ENCODE measurements around the gene PRR35. TPM values are rescaled to one million over a fixed set of nuclear protein-coding genes. Genes with fewer than 3 reads are reported as not detected.
"Not testable (repeated sequence)": the region's sequence is repeated elsewhere in the genome, so short reads cannot be mapped to it uniquely, and the experiment has no call there.

PRR35 gene
- polyA plus RNA-seq, 1 donor = not detected

GRCh38 chr16:591892-592517 is 31.8 kb downstream of the PRR35 start:
- H3K4me3 ChIP-seq (ENCODE audit: low read length) = no peak overlapping the region
- peaks cover 47% of the 10 kb centered on the region for H3K4me1 ChIP-seq (ENCODE audit: control insufficient read depth, insufficient read depth, low read length)
- H3K27me3 ChIP-seq (ENCODE audit: control insufficient read depth, insufficient read depth, low read length) = no peaks in the 10 kb centered on the region
- peaks cover 10% of the 10 kb centered on the region for H3K36me3 ChIP-seq (ENCODE audit: control insufficient read depth, insufficient read depth, low read length)
- no peaks in the 10 kb centered on the region for H3K9me3 ChIP-seq (ENCODE audit: control insufficient read depth, low read depth, low read length)
- peak overlapping the region; percentile 96 for H3K27ac ChIP-seq (ENCODE audit: low read length)
- 72% methylated on average over 2 of the region's 15 CpGs for WGBS (ENCODE audit: insufficient coverage, low lambda C conversion rate)
- DNase-seq = no peak

- H3K36me3 ChIP-seq (ENCODE audit: control insufficient read depth, insufficient read depth, low read length) = peaks cover 12% of the 10 kb centered on the region
- H3K4me3 ChIP-seq (ENCODE audit: low read length) = no peak overlapping the region
- no peaks in the 10 kb centered on the region for H3K9me3 ChIP-seq (ENCODE audit: control insufficient read depth, low read depth, low read length)
- H3K27ac ChIP-seq (ENCODE audit: low read length) = peak overlapping the region; percentile 96
- peaks cover 46% of the 10 kb centered on the region for H3K4me1 ChIP-seq (ENCODE audit: control insufficient read depth, insufficient read depth, low read length)
- DNase-seq = peak; percentile 69 to 83
- H3K27me3 ChIP-seq (ENCODE audit: control insufficient read depth, insufficient read depth, low read length) = no peaks in the 10 kb centered on the region
- WGBS (ENCODE audit: insufficient coverage, low lambda C conversion rate) = no CpG with 5 or more reads among the region's 24 CpGs
Measured at GRCh38 chr16:592518-593306, 32.5 kb downstream of the PRR35 start.

GRCh38 chr16:593406-593805 is 33.2 kb downstream of the PRR35 start:
- WGBS (ENCODE audit: insufficient coverage, low lambda C conversion rate) = no CpG with 5 or more reads among the region's 9 CpGs
- Histone ChIP-seq H3K4me1 (ENCODE audit: control insufficient read depth, insufficient read depth, low read length) (peaks cover 39% of the 10 kb centered on the region), H3K27me3 (ENCODE audit: control insufficient read depth, insufficient read depth, low read length) (no peaks in the 10 kb centered on the region), H3K36me3 (ENCODE audit: control insufficient read depth, insufficient read depth, low read length) (peaks cover 12% of the 10 kb centered on the region), H3K9me3 (ENCODE audit: control insufficient read depth, low read depth, low read length) (no peaks in the 10 kb centered on the region), H3K4me3 (ENCODE audit: low read length) (no peak overlapping the region), H3K27ac (ENCODE audit: low read length) (peak overlapping the region; percentile 96)
- peak; percentile 90 to 96 for DNase-seq

DNA sequence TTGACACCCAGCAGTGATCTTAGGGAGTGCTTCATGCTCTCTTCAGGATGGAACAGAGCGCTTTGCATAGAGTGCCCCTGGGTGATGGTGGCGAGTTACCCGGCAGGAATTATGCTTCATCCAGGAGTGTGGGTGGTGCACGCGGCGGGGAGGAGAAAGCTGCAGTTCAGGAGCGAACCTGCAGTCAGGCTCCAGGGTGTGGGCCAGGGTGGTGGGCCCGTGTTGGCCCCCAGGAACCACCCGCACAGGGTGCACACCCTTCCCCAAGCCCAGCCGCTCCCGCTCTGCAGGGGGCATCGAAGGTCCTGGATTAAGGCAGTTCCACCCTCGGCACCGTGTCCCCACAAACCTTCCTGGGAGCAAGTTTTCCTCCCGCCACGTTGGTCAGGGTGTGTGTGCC is 33.6 kb downstream of the PRR35 start:
- H3K36me3 ChIP-seq (ENCODE audit: control insufficient read depth, insufficient read depth, low read length) = peaks cover 15% of the 10 kb centered on the region
- no peaks in the 10 kb centered on the region for H3K27me3 ChIP-seq (ENCODE audit: control insufficient read depth, insufficient read depth, low read length)
- WGBS (ENCODE audit: insufficient coverage, low lambda C conversion rate) = no CpG with 5 or more reads among the region's 16 CpGs
- no peak overlapping the region for H3K4me3 ChIP-seq (ENCODE audit: low read length)
- peaks cover 38% of the 10 kb centered on the region for H3K4me1 ChIP-seq (ENCODE audit: control insufficient read depth, insufficient read depth, low read length)
- H3K9me3 ChIP-seq (ENCODE audit: control insufficient read depth, low read depth, low read length) = peaks cover 2% of the 10 kb centered on the region
- H3K27ac ChIP-seq (ENCODE audit: low read length) = peak overlapping the region; percentile 96
- DNase-seq = no peak

GRCh38 chr16:595094-595528 is 34.9 kb downstream of the PRR35 start:
- Histone ChIP-seq H3K4me1 (ENCODE audit: control insufficient read depth, insufficient read depth, low read length) (peaks cover 38% of the 10 kb centered on the region), H3K27ac (ENCODE audit: low read length) (no peak overlapping the region), H3K27me3 (ENCODE audit: control insufficient read depth, insufficient read depth, low read length) (no peaks in the 10 kb centered on the region), H3K36me3 (ENCODE audit: control insufficient read depth, insufficient read depth, low read length) (peaks cover 24% of the 10 kb centered on the region), H3K4me3 (ENCODE audit: low read length) (no peak overlapping the region), H3K9me3 (ENCODE audit: control insufficient read depth, low read depth, low read length) (peaks cover 8% of the 10 kb centered on the region)
- no CpG with 5 or more reads among the region's 18 CpGs for WGBS (ENCODE audit: insufficient coverage, low lambda C conversion rate)
- no peak for DNase-seq

GRCh38 chr16:595942-596735 is 35.9 kb downstream of the PRR35 start:
- no peak for DNase-seq
- WGBS (ENCODE audit: insufficient coverage, low lambda C conversion rate) = no CpG with 5 or more reads among the region's 34 CpGs
- no peak overlapping the region for H3K27ac ChIP-seq (ENCODE audit: low read length)

GRCh38 chr16:596736-597060 is 36.5 kb downstream of the PRR35 start:
- Histone ChIP-seq H3K27me3 (ENCODE audit: control insufficient read depth, insufficient read depth, low read length) (no peaks in the 10 kb centered on the region), H3K4me3 (ENCODE audit: low read length) (no peak overlapping the region), H3K9me3 (ENCODE audit: control insufficient read depth, low read depth, low read length) (peaks cover 8% of the 10 kb centered on the region), H3K36me3 (ENCODE audit: control insufficient read depth, insufficient read depth, low read length) (peaks cover 27% of the 10 kb centered on the region), H3K27ac (ENCODE audit: low read length) (no peak overlapping the region), H3K4me1 (ENCODE audit: control insufficient read depth, insufficient read depth, low read length) (peaks cover 32% of the 10 kb centered on the region)
- no CpG with 5 or more reads among the region's 12 CpGs for WGBS (ENCODE audit: insufficient coverage, low lambda C conversion rate)
- no peak for DNase-seq

More at GRCh38 chr16:595942-596735, 35.9 kb downstream of the PRR35 start:
- H3K4me3 ChIP-seq (ENCODE audit: low read length) = no peak overlapping the region
- peaks cover 38% of the 10 kb centered on the region for H3K4me1 ChIP-seq (ENCODE audit: control insufficient read depth, insufficient read depth, low read length)
- peaks cover 8% of the 10 kb centered on the region for H3K9me3 ChIP-seq (ENCODE audit: control insufficient read depth, low read depth, low read length)
- no peaks in the 10 kb centered on the region for H3K27me3 ChIP-seq (ENCODE audit: control insufficient read depth, insufficient read depth, low read length)
- peaks cover 24% of the 10 kb centered on the region for H3K36me3 ChIP-seq (ENCODE audit: control insufficient read depth, insufficient read depth, low read length)

DNA sequence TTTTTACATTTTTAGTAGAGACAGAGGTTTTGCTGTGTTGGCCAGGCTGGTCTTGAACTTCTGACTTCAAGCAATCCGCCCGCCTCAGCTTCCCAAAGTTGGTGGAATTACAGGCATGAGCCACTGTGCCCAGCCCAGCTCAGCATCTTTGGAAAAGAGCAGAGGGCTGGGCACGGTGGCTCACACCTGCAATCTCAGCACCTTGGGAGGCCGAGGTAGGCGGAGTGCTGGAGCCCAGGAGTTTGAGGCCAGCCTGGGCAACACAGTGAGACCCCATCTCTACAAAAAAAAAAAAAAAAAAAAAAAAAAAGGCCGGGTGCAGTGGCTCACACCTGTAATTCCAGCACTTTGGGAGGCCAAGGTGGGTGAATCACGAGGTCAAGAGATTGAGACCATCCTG is 37.5 kb downstream of the PRR35 start:
- not testable (repeated sequence) for H3K4me3 ChIP-seq (ENCODE audit: low read length); H3K9me3 ChIP-seq (ENCODE audit: control insufficient read depth, low read depth, low read length); H3K27ac ChIP-seq (ENCODE audit: low read length); DNase-seq; H3K27me3 ChIP-seq (ENCODE audit: control insufficient read depth, insufficient read depth, low read length)
- Histone ChIP-seq H3K4me1 (ENCODE audit: control insufficient read depth, insufficient read depth, low read length) (peaks cover 23% of the 10 kb centered on the region), H3K36me3 (ENCODE audit: control insufficient read depth, insufficient read depth, low read length) (peaks cover 27% of the 10 kb centered on the region)
- no CpG with 5 or more reads among the region's 7 CpGs for WGBS (ENCODE audit: insufficient coverage, low lambda C conversion rate)

- Histone ChIP-seq H3K27me3 (ENCODE audit: control insufficient read depth, insufficient read depth, low read length) (no peaks in the 10 kb centered on the region), H3K27ac (ENCODE audit: low read length) (no peak overlapping the region), H3K4me1 (ENCODE audit: control insufficient read depth, insufficient read depth, low read length) (peaks cover 9% of the 10 kb centered on the region), H3K36me3 (ENCODE audit: control insufficient read depth, insufficient read depth, low read length) (peaks cover 27% of the 10 kb centered on the region), H3K4me3 (ENCODE audit: low read length) (no peak overlapping the region), H3K9me3 (ENCODE audit: control insufficient read depth, low read depth, low read length) (peaks cover 8% of the 10 kb centered on the region)
- no peak for DNase-seq
- no CpG with 5 or more reads among the region's 43 CpGs for whole genome bisulfite sequencing (ENCODE audit: insufficient coverage, low lambda C conversion rate)
Measured at GRCh38 chr16:598823-599739, 38.9 kb downstream of the PRR35 start.
